Measurements from ENCODE around the gene TTC34.
"Not testable (repeated sequence)": the region's sequence is repeated elsewhere in the genome, so short reads cannot be mapped to it uniquely, and the experiment has no call there.

Gene TTC34

GRCh38 chr1:2812136-2812535 lies 10.6 kb upstream of the TTC34 start:
- no peak for DNase-seq

GRCh38 chr1:2811533-2811918 lies 10.0 kb upstream of the TTC34 start:
- DNase-seq = no peak

- no peak for DNase-seq
These were observed 9.5 kb upstream of the TTC34 start for GRCh38 chr1:2810899-2811532.

GRCh38 chr1:2810281-2810680 lies 8.8 kb upstream of the TTC34 start:
- DNase-seq = no peak

DNA sequence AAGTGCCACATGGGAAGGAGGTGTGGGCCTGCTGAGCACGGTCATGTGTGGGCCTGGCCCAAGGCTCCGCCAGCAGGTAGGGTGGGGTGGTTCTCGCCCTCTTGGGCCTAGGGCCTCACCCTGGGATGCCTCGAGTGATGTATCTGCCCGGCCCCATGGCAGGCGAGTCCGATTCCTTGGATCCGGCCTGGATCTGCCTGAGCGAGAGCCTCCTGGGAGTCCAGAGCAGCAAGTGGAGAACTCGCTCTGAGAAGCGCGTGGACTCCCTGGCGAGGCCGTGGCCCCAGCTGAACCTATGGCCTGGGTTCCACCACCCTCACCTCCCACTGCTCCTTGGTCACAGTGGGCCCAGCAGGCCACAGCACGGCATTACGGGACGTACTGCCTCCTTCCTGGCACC lies 8.2 kb upstream of the TTC34 start:
- DNase-seq = no peak

DNA sequence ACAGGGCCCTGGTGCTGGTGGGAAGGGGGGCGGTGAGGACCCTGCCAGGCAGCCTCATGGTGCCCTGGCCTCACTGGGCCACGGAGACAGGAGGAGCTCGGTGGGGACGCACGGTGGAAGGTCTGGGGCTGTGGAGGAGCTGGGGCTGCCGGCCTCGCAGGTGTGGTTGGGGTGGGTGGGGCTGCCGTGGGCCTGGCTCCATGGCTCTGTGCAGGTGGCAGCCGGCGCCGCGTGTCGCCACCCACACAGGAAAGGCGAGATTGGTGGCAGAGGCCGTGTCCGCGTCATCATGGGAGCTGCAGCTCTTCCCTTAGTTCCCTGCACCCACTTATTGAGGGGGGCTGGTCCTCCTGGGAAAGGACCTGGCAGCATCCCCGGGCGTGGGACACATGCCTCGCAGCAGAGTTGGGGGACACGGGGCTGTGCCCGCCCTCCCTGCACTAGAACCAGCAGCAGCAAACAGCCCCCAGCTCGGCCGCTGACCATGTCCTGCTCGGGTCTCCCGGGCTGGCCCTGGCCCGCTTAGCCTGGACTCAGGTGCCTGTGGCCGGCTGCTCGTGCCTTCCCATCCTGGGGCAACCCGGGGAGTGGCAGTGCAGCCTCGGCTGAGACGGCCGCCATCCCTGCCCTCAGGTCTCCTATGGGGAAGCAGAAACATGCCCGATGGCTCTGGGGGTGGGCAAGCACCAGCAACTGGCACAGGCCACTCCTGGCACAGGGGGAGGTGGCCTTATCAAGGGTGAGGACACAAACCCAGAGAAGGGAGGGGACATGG lies 7.5 kb upstream of the TTC34 start:
- DNase-seq = no peak

DNA sequence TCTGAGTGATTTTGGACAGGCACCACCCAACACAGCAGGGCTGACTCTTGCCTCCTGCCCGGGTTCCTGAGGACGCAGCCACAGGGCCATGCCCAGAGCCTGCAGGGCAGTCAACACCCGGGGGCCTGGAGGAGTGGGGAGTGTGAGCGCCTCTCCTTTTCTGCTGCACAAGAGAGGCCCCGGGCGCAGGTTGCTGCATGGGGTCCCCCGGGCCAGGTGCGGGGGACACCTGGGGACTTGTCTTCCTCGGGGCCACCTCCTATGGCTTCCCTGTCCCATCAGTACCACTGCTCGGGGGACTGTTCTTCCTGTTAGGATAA lies 6.9 kb upstream of the TTC34 start:
- DNase-seq = no peak

DNA sequence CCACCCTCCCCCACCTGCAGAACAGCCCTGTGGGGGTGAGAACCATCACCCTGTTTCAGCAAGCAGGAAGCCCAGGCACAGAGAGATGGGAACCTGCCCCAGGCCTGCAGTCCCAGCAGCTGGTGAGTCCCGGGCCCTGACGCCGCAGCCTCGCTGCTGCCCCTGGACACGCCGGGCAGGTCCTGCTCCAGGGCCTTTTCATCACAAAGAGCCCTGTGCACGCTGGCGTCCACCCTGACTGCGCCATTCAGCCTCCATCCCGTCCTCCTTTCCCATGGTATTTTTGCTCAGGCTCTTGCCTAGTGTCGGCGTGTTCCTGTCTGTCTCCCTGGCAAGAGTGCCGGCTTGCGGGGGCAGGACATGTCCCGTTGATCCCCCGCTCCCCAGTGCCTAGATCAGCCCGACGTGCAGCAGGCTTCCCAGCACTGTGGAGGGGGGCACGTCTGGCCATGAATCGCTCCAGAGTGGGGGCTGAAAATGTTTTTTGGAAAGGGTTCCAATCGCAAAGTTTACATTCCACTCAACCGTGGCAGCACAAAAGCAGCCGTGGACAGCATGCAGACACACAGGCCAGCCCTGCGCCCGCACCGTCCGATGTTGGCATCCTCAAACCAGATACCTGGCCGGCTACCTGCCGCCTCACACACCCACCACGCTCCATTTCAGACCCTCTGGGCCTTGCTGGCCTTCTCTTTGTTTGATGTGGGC lies 6.3 kb upstream of the TTC34 start:
- DNase-seq = no peak

DNA sequence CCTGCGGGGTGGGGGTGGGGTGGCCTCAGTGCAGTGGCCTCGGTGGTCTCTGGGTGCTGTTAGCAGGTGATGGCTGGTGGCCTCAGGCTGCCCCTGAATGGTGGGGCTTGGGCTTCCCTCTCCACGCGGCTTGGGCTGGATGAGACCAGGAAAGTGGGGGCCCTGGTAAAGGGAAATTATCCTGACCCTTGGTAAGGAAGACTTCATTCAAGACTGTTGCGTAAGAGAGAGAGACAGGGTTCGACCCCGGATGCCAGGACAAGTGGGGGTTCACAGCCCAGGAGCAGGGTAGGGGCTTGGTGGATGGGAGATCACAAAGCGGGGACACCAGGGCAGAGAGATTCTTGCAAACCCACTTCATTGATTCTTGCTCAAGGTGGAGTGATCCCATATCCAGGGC lies 5.5 kb upstream of the TTC34 start:
- DNase-seq = no peak

DNA sequence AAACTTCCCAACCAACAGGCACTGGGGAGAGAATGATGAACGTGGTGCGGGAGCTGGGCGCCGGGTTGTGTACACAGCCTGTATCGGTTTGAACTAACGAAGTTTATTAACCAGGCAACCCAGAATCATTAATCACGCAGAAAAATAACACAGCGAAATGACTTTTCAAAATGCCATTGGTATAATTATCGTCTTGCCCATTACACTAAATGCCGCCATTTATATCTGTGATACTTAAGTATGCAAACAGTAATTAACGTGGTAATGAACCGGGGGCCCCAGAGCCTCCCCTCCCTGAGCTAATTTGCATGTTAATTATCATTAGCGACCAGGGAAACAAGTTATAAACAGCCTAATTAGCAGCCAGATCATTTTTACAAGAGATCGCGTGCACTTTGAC lies 5.1 kb upstream of the TTC34 start:
- DNase-seq = no peak

- DNase-seq = no peak
These were observed 4.4 kb upstream of the TTC34 start for GRCh38 chr1:2805801-2806430.

GRCh38 chr1:2804628-2805351 lies 3.3 kb upstream of the TTC34 start:
- no peak for DNase-seq

DNA sequence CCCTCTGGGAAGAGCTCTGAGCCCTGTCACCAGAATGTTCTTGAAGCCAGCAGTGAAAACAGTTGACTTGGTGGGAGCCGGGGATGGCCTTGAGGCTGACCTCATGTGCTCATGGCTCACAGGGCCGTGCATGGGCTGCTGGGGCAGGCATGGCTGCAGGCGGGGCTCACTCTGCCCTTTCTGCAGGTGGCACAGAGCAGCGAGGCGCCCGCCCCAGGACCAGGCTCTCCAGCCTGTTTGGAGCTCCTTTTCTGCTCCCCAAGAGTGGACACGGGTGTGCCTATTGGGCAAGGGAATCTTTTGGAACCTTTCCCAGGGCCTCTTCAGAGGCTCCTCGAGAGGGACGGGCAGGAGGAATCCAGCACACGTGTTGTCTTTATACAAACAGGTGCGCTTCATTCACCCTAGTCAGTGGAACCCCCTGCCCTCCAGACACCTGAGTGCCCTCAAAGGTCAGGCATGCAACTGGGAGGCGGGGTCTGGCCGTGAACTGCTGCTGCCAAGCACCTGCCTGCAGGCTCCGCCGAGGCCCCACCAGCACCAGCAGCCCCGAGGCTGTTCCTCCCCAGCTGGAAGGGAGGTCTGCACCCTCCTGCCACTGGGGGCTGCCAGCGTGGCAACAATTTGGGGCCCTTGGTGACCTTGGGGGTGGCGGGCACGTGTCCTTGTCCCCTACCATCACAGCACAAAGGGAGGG lies 2.6 kb upstream of the TTC34 start:
- no peak for DNase-seq

DNA sequence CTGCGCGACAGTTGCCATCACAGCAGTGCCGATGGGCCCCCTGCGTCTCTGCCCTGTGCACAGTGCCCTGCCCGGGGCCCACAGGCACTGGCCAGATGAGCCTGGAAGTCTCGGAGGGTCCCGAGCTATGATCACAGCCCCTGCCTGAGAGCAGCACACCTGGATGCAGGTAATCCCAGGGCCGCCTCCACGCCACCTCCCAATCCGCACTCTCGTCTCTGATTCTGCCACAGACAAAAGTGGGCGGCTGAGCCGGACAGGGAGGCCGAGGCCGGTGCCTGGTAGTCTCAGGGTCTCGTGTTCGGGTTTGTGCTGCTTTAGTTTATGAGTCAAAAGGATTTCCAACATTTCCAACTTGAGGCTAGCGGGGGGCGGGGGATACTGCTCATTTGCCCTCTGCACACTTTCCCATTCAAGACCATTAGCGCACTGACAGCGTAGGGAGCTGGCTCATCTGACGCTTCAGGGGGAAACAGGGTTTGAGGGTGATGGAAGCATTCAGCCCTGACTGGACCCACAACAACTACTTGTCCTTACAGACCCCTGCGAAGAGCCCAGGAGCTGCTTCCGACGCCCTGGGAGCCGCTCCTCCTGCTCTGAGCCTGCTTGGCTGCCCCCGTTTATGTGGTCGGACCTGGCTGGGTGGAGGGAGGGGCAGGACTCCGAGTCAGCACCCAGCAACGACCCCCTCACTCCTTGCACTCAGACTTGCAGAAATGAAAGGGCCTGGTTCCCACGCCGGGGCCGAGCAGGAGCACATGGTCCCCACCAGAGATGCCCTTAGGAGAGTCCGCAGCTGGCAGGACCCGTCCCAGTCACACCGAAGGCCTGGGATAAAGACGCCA lies 1.8 kb upstream of the TTC34 start:
- no peak for DNase-seq

DNA sequence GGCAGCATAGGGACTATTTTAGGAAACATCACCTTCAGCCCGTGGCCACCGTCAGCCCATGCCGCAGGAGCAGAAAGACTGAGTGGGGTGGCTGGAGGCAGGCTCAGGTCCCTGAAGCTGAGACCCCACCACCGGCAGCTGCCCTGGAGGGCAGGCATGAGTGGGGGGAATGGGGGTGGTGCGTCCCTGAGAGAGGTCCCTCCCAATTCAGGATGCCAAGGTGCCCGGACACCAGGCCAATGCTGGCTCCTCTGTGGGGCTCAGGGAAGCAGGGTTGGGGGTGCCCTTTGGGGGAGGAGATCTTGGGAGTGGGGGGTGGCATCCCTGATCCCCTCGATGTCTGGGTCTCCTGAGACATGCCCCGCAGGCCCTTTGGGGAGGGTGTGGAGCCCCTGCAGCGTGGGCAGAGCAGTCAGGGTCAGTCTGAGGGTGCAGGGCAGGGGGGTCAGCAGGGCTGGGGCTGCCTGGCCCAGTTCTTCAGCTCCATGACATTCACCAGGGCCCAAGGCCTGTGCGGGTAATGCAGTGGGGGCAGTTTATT lies 998 bp upstream of the TTC34 start:
- no peak for DNase-seq

GRCh38 chr1:2801046-2801445 lies 447 bp downstream of the TTC34 start:
- DNase-seq = no peak

DNA sequence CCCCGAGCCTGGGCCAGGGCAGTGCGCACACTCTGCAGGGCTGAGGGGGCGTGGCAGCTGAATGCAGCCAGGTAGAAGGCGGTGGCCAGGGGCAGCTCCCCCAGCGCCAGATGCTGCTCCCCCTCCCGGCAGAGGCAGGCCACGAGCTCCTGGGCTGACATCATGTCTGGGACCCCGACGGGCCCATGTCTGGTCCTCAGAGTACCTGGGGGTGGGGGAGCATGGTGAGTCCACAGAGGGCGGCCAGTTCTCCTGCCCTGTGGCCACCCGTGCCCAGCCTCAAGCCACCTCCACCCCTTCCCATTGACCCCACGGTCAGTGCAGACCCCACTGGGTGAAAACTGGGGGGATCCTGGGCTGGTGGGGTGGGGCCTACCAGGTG lies 838 bp downstream of the TTC34 start:
- DNase-seq = no peak

DNA sequence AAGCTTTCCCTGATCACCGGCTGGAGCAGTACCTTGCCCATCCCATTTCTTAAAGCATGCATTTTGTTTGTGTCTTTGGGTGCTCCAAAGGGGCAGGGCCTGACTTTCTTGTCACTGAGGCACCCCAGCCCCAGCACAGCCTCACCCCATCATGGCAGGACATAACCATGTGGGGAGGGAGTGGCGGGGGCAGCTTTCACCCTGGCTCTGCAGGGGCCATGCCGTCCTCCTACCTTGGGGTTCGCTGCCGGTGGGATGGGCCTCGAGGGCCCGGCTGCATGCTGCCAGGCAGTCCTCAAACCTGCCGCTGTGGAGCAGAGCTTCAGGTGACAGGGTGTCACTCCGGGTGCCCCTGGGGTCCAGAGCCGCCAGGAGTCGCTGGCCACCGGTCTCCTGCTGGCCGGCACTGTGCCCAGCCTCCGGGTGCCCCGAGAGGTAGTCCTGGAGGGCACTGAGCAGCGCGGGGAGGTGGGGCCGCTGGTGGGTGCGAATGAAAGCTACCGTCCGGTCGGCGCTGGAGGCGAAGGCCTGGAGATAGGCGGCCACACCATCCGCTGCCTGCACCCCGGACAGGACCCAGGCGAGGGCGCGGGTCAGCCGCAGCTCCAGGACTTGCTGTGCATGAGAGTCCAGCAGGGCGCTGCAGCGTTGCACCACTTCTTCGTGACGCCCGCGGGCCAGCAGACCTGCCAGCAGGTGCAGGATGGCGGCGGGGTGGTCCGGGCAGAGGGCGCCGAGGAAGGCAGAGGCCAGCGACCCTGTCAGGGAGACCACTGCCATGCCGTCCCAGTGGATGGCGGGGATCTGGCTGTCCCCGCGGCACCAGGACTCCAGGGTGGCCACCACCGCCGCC lies 1.5 kb downstream of the TTC34 start:
- DNase-seq = no peak

DNA sequence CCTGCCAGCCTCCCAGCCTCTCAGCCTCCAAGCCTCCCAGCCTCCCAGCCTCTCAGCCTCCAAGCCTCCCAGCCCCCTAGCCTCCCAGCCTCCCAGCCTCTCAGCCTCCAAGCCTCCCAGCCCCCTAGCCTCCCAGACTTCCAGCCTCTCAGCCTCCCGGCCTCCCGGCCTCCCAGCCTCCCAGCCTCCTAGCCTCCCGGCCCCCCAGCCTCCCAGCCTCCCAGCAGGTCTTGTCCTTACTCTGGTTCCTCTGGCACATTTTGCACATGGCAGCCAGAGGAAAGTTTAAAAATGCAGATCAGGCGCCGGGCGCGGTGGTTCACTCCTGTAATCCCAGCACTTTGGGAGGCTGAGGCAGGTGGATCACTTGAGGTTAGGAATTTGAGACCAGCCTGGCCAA lies 2.5 kb downstream of the TTC34 start:
- not testable (repeated sequence) for DNase-seq

- DNase-seq = no peak
These were observed 3.8 kb downstream of the TTC34 start for GRCh38 chr1:2797741-2798016.
